ENCODE measurements around the gene ALKBH7.
"Not testable (repeated sequence)": the region's sequence is repeated elsewhere in the genome, so short reads cannot be mapped to it uniquely, and the experiment has no call there.

The ALKBH7 gene

DNA sequence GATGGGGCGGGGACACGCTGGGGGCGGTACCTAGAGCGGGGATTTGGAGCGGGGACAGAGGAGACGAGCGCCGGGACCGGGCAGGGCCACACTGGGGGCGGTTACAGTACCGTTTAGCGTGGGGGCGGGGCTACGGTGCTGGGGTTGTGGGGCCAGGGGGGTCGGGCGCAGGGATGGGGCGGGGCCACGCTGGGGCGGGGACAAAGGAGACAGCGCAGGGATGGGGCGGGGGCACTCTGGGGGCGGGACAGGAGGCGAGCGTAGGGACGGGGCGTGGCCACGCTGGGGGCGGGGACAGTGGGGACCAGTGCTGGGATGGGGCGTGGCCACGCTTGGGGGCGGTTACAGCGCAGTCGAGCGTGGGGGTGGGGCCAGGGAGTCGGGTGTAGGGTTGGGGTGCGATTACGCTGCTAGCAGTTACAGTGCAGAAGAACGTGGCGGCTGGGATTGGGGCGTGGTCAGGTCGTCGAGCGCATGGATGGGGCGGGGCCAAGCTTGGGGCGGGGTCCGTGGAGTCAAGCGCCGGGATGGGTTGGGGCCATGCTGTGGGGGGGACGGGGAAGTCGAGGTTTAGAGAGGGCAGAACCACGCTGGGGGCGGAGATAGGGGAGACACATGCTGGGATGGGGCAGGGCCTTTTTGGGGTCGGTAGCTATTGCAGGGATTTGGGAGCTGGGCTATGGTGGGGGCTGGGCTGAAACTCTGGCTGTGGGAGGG, 660 bp downstream of the ALKBH7 start:
- peak; percentile 99 for DNase-seq

DNA sequence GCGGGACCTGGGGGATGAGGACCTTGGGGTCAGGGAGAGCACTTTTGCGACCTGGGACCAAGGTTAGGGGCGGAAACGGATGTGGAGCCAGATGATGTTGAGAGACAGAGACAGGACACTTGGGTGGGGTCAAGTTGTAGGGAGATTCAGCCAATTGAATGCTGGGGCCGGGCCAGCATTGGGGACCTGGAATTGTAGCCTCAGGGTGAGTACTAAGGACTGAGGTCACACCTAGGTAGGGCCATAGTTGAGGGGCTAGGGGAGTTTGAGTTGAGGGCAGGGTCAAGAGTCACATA, 1.2 kb downstream of the ALKBH7 start:
- no peak for DNase-seq

DNA sequence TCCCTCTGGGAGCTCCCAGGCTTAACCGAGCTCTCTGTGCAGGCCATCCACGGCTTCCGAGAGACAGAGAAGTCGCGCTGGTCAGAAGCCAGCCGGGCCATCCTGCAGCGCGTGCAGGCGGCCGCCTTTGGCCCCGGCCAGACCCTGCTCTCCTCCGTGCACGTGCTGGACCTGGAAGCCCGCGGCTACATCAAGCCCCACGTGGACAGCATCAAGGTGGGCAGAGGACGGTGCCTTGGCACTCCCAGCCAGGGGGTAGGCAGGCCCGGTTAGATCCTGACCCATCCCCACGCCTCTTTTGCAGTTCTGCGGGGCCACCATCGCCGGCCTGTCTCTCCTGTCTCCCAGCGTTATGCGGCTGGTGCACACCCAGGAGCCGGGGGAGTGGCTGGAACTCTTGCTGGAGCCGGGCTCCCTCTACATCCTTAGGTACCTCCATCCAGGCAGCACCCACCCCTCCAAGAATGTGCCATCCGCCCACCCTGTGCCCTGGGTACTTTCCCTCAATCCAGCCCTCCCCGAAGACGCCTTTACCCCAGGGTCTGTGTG, 1.6 kb downstream of the ALKBH7 start:
- DNase-seq = no peak

DNA sequence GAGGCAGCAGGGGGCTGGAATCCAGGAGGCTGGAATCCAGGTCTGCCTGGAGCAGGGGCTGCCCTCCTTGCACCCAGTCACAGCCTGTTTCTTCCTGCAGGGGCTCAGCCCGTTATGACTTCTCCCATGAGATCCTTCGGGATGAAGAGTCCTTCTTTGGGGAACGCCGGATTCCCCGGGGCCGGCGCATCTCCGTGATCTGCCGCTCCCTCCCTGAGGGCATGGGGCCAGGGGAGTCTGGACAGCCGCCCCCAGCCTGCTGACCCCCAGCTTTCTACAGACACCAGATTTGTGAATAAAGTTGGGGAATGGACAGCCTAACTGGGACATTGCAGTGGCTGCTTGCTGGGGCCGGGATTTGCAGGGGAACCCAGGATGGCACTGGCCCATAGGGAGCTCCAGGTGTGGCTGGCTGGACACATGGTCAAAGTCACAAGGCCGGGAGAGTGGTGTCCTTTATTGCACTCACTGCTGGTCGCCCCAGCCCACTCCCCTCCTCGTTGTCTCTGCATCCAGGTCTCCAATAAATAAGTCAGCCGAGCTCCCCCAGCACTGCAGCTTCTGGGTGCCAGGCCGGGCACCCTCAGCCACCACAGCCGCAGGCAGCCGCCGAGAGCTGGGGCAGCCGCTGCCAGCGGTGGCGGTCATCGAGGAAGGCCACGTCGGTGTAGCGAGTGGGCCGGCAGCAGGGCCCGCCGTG, 2.3 kb downstream of the ALKBH7 start:
- no peak for DNase-seq

DNA sequence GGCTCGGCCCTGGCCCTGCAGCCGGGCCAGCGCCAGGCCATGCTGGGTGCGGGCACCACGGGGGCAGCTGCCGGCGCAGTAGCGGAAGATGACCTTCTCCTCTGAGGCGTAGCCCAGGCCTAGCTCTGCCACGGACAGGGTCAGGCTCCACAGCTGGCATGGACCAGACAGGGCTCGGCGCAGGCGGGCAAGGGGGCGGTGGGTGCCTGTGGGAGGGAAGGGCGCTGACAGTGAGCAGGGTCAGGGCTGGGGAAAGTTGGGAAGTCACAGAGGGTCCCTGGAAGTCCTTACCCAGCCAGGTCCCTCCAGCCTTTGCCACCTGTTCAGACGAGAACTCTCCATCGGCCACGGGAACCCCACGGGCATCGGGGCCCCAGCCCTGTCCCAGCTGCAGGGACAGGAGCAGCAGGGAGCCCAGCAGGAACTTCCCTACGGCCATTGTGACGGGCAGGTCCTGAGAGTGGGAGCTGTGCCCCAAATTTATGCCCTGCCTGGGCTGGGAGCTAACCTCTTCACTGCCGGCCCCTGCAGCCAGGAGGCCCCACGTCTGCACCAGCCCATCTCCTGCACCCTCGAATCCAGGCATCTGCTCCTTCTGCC, 2.9 kb downstream of the ALKBH7 start, which contains the start of gene PSPN:
PSPN (minus strand) TSS at position 523 of the 600 bp plus-strand sequence; CDS start at position 439, 84 bp downstream.
- no peak for DNase-seq

DNA sequence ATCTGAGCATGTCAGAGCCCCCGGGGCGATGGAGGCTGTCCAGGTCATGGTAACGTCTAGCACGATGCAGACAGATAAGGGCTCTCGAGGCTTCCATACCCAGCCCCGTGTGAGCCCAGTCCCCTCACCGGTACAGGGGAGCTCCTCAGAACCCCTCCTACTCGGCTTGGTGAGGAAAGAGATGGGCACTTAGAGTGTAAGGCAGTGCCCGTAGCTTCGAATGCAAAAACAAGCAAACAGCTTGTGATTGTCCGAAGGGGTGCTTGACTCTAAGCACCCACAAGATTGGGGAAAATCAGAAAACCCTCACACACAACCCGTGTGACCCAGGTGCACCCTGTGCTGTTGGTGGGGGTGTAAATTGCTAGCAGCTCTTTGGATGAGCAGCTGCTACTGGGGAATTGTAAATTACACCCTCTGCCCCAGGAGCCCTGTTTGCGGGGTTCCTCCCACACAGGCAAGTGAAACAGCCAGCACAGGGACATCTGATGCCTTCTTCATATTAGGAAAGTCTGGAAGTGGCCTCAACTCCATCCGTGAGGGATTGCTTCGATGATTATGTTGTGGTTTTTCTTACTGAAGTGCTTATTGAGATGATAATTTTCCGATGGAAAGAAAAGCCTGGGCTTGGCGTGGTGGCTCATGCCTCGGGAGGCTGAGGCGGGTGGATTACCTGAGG, 4.1 kb downstream of the ALKBH7 start:
- no peak for DNase-seq

DNA sequence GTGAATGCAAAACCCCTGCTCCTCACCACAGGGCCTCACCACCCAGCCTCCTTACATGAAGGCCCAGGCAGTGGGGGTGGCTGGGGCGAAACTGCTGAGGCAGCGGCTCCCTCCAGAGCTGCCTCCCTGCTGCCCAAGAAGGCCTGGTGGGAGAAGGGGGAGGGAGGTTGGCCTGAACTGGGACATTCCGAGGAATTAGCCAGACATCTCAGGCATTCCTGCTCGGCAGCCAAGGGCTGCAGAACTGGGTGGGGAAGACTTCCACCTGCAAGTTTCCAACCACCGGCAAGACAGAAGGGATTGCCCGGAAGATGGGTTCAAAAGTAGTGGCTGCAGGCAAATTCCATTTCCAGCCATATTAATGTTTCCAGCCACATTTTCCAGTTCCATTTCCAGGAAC, 5.4 kb downstream of the ALKBH7 start:
- DNase-seq = no peak

- no peak for DNase-seq
Observed at GRCh38 chr19:6378486-6378885, 5.9 kb downstream of the ALKBH7 start.

GRCh38 chr19:6379744-6380143, 7.2 kb downstream of the ALKBH7 start:
- DNase-seq = no peak

GRCh38 chr19:6381030-6381750, 8.6 kb downstream of the ALKBH7 start:
- DNase-seq = no peak

- no peak for DNase-seq
Observed at GRCh38 chr19:6383188-6383587, 10.6 kb downstream of the ALKBH7 start.

- DNase-seq = no peak
Observed at GRCh38 chr19:6384381-6384780, 11.8 kb downstream of the ALKBH7 start.

GRCh38 chr19:6387372-6387771, 14.8 kb downstream of the ALKBH7 start:
- no peak for DNase-seq

- peak; percentile 22 for DNase-seq
Observed at GRCh38 chr19:6392221-6393073, 19.9 kb downstream of the ALKBH7 start.

- peak; percentile 95 for DNase-seq
Observed at GRCh38 chr19:6393074-6393982, 20.7 kb downstream of the ALKBH7 start, which contains the start of gene GTF2F1. Gene GTF2F1, minus strand, starts transcription at chr19:6393164. Its CDS starts 169 bp downstream, at chr19:6392995.

DNA sequence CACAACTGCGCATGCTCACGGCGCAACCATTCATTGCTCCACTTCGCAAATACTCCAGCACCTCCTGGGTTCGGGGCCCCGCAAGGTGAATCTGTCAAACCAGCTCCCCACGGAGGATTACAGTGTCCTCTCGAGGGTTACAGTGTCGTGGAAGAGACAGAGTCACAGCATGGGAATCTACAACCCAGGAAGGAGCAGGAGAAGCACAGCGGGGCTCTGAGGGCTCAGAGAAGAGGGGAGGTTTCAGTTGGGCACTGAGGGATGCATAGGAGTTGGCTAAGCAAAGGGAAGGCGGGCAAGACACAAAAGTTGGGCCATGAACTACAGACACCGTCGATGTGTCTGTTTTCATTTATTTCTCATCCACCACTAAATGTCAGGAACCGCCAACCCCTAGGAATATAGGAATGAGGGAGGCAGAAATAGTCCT, 21.4 kb downstream of the ALKBH7 start:
- no peak for DNase-seq

DNA sequence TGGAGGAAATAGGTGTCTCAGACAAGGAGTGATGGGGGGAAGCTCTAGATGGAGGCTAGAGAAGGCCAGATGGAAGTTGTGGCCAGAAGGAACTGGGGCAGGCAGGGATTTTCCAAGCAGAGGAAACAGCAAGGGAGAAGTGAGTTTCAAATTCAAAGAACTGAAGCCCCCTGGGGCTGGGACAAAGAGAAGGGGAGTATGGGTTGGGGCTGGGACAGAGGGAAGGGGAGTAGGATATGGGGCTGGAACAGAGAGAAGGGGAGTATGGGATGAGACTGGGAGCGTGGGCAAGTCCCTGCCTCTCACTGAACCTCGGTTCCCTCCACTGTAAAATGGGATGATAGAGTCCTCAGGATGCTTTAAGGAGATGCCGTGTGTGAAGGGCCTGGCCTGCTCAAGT, 22.2 kb downstream of the ALKBH7 start:
- no peak for DNase-seq

DNA sequence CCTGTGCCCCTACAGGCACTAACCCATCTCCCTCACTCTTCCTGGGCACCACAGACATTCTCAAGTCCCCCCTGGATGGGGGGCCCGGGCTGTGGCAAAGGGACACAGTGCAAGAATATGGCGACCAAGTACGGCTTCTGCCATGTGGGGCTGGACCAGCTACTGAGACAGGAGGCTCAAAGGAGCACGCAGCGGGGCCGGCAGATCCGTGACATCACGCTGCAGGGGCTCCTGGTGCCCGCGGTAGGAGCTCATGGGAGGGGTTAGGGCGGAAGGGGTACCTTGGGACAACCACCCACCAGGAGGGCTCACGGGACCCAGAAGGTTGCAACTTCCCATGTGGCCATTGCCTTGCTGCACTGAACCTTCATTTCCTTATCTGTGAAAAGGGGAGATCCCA, 23.7 kb downstream of the ALKBH7 start:
- DNase-seq = no peak

- DNase-seq = not testable (repeated sequence)
Observed at GRCh38 chr19:6400062-6400944, 27.7 kb downstream of the ALKBH7 start.

Data from suppressor macrophage treated with lipopolysaccharide for 4 hours (primary cell).